NCI-H146 treated with DMSO at 0.1 percent for 48 hours (cell line): Measurements from ENCODE around the gene PLEKHO2.

Experiments
- DNase-seq: peaks from one replicate; lab custom pipeline; 2025; ENCODE audit not compliant: unreplicated experiment; lab: John Stamatoyannopoulos, UW

PLEKHO2 gene

DNA sequence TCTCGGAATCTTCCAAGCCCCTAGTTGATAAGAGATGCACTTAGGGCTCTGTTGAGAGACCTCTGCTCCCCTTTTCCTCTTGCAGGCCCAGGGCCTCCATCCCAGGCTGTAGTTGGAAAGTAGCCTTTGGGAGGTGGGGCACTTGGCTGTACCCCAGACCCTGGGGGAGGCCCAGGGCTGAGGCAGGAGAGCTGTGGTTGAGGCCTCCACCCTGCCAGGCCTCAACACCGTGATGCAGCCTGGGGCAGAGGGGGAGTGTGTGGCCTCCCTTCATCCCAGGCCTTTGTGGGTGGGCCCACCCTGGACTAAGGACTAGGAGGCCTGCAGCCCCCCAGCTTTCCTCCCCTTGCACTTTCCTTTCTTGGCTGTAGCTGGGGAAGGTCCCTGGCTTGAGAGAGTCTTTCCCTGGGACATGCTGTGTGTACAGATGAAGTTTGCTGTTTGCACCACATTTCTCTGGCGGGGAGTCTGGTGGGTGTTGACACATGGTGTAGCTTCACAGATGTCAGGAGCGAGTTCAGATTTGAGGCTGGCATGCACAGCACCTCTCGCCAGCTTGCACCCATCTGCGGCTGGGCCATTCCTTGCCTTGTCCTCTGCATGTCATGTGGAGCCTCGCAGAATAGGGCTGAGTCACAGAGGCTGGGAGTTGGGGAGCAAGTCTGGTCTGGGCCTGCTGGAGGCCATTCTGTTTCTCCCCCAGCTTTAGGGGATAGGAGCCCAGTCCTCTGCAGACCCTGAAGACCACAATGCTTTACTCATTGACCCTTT, 13.7 kb downstream of the PLEKHO2 start:
- DNase-seq: no peak

DNA sequence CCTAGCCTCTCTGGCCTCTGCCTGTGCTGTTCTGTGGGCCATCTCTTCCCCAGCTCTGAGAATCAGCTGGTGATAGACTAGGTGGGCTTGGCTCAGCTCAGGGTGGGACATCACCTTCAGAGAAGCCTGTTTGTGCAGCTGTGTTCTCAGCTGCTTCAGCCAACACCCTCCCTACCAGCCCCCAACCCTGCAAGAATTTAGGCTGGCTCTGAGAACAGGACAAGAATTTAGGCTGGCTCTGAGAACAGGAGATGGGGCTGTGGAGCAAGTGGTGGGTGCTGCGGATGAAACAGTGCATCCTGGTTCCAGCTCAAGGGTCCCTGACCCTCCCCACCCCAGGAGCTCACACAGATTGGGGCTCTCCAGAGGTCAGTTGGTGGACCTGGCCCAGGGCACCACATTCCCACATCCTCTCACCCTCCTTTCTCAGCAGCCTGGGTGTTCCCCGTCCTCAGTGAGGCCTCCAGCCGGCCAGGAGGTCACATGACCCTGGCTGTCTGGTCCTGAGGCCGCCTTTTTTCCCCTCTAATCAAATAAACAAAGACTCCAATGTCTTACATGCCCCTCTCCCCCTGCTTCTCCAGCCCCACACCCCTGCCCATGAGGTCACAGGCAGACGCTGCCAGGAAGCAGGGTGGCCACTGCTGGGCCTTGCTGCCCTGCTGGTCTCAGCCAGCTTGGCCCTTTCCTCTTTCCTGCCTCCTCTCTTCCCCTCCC, 14.9 kb downstream of the PLEKHO2 start:
- no peak for DNase-seq

DNA sequence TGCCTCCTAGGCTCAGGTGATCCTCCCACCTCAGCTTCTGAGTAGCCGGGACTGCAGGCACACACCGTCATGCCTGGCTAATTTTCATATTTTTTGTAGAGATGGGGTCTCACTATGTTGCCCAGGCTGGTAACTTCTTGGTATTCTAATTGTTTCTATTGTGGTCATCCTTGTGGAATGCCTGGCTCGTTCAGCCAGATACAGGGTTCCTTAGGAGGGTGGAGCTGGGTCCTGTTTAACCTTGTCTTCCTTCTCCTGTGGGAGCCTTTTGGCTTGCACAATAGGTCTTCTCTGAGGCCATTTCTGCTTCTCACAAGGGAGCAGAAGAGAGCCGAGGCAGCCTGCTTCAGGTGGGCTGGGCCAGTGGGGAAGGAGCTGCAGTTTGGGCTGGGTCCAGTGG, 15.7 kb downstream of the PLEKHO2 start:
- no peak for DNase-seq

DNA sequence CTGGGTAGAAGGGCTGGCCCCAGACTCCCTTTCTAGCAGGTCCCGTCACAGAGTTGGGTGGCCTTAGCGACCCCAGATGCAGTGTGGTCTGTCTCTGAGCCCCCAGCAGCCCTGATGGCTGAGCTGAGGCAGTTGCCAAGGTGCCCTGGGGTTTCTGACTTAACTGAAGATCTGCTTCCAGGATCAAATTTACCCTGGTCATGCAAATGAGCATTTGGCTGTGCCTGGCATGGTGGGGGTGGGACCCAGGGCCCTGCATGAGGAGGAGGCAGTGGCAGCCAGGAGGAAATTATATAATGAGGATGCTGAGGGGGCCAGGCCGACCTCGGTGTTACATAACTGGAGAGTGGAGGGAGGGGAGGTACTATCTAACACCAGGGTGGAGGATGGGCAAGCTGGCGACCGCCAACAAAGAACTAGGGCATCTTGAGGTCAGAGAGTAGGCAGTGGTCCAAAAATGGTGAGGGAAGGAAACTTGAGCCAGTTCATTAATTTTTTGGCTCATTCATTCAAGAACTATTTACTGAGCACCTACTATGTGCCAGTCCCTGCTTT, 16.4 kb downstream of the PLEKHO2 start:
- no peak for DNase-seq

DNA sequence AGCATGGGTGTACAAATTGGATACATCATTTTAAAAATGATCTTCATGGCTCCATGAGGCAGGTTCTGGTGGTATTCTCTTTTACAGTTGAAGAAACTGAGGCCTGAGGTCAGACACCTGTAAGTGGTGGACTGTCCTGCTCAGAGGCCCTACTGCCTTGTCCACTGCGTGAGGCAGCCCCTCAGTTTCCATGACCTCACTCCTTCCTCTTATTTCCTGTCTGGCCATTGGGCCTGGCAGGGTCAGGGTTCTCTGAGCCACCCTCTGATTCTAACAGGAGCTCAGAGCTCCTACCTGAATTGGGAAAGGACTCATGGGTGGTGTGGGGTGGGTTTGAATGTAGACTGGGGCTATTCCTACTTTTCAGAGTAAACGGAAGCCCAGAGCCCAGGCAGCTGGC, 17.5 kb downstream of the PLEKHO2 start:
- DNase-seq: no peak

DNA sequence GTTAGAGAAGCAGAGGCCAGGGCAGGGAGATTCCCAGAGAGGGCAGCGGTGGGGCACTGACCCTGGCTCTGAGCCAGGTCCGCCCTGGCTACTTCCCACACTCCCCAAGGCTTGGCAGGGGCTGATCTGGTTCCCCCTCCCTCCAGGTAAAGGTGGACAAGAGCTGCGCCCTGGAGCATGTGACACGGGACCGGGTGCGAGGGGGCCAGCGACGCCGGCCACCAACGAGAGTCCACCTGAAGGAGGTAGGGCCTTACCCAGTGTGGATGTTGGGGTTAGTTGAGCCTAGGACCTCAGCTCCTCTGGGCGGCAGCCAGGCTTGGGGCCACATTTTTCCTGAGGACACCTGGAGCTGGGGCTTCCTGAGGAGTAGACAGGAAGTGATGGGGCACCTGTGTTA, 19.6 kb downstream of the PLEKHO2 start:
- DNase-seq: no peak

DNA sequence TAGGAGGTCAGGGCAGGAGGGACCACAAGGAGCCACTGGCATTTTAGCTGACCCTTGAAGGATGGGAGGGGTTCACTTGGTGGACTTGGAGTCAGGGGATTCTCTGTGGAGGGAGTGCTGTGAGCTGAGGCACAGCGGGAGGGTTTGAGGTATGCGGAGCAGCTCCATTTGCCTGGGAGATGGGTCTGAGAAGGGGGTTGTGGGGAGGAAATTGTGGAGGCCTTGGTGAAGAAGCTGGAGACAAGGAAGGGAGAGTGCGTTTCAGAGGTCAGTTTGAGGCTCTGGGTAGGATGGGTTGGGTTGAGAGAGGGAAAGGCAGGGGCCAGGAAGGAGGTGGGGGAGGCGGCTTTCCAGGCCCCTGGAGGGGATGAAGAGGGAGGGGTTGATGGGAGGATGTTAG, 20.2 kb downstream of the PLEKHO2 start:
- DNase-seq: no peak

DNA sequence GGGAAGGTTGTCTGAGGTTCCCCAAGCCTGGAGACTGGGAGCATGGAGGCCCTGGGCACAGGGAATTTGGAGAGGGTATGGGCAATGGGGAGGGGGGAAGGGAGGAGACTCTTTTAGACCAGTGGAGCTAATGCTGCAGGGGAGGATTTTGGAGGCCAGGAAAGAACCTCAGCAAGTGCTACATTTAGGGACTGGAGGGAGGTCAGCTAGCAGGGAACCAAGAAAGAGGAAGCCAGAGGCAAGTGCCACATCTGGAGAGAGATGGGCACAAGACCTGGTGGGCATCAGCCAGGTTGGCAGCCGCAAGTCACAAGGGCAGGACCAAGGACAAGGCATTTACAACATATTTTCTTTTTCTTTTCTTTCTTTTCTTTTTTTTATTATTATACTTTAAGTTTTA, 20.7 kb downstream of the PLEKHO2 start:
- DNase-seq: no peak

DNA sequence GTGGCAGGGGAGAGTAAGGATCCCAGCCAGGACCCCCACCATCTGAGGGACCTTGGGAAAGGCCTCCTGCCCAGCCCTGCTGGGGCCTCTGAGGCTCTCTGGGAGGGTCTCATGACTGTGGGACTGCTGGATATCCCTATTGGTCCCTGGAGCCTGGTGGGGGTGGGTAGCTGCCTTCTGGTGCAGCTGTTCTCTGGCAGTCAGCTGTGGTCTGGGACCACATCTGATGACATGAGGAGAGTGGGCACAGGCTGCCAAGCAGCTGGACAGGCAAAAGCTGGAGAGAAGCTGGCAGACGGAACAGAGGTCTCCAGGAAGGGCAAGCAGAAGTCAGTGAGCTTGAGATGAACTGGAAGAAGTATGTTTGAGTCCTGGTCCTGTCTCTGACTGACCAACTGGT, 22.4 kb downstream of the PLEKHO2 start:
- no peak for DNase-seq

DNA sequence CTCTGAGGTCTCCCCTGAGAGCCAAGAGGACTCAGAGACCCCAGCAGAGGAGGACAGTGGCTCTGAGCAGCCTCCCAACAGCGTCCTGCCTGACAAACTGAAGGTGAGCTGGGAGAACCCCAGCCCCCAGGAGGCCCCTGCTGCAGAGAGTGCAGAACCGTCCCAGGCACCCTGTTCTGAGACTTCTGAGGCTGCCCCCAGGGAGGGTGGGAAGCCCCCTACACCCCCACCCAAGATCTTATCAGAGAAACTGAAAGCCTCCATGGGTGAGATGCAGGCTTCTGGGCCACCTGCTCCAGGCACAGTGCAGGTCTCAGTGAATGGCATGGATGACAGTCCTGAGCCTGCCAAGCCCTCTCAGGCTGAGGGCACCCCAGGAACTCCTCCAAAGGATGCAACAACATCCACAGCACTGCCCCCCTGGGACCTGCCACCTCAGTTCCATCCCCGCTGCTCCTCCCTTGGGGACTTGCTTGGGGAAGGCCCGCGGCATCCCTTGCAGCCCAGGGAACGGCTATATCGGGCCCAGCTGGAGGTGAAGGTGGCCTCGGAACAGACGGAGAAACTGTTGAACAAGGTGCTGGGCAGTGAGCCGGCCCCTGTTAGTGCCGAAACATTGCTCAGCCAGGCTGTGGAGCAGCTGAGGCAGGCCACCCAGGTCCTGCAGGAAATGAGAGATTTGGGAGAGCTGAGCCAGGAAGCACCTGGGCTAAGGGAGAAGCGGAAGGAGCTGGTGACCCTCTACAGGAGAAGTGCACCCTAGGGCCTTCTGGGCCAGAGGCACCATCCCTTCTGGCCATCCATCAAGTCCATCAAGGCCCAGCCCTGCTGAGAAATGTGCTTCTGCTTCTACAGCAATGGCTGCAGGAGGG, 23.6 kb downstream of the PLEKHO2 start:
- no peak for DNase-seq

DNA sequence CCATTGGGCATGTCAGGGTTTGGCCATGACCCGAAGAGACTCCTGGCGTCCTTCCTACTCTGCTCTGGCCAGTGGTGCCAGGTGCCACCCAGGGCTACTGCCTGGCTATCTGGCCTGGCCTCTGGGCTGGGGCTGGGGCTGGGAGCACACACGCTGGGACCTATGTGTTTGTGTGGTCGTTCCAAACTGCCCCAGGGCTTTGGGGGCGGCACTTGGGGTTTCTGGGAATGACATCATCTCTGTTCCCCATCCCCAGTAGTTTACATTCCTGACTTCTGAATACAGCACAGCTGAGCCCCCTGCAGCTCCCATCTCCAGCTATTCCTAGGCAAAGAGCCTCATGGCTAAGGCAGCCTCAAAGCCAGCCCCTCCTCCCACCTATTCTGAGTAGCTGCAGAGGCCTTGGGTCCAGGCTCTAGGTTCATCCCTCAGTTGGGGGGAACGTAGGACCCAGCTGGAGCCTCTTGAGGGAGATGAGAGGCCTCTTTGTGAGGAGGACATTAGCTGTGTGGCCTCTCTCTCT, 24.3 kb downstream of the PLEKHO2 start:
- no peak for DNase-seq

DNA sequence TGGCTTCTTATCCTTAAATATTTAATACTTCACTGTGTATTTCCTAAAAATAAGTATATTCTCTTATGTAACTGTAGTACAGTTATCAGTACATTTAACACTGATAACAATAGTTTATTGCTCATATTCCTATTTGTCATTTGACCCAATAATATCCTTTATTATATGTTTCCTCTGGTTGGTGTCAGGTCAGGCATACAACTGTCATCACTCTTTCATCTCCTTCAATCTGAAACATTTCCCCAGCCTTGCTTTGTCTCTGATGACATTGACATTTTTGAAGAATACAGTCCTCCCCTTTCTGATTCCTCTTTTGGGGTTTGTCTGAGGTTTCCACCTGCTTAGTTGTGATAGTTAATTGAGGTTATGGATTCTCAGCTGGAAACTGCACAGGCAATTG, 27.8 kb downstream of the PLEKHO2 start:
- no peak for DNase-seq

DNA sequence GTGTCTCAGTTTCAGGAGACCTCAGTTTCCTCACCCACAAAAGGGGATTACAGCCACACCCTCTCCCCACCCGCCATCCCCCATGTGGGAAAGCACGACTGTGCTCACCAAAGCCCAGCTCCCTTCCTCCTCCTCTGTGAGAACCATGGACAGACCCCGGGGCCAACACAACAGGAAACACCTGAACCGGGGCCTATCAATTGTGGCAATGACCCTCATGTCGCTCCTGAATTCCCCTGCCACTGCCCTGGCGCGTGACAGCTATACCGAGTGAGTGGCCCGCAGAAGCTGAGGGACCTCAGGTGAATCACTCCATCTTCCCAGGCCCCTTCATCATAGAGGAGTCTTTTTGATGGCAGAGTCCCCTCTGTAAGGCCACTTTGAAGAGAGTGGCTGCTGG, 28.6 kb downstream of the PLEKHO2 start:
- DNase-seq: no peak

DNA sequence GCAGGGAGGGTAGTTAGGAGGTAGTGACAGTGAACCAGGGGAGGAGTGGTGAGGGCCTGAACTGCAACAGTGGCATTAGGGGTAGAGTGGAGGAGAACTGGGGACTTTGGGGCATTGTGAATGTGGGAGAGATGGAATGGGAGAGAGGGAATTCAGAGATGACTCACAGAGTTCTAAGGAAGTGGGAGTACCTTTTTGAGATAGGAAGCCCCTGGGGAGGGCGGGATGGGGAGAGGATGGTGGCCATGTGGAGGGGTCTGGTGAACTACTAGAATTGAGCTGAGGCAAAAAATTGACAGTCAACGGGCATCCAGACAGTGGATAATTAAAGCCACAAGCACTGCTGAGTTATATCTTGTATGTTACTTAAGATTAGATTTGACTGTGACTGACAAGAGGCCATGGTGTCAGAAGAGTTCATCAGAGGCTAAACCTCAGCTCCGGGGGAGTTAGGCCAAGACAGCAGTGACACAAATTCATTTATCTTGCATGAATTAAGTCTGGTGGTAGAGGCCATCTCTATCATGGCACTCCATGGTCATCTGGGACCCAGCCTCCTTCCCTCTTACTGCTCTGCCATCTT, 34.0 kb downstream of the PLEKHO2 start:
- no peak for DNase-seq

DNA sequence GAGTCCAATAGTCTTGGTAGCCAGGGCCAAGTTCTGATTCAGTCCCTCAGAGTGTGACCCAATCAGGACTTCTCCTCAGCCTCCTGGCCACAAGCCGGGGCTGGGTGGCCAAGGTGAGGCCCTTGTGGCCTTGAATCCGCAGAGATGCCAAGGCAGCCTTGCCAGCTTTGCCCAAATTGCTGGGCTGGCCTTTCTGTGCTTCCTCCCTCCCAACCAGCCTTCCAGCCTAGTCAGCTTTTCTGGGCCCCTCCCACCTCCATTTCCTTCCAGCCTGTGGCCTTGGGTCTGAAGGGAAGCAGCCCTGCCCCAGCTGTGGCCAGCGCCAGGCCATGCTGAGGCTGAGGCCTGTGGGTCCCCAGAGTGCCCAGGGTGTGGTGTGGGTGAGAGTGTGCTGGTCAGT, 35.7 kb downstream of the PLEKHO2 start:
- DNase-seq: no peak

DNA sequence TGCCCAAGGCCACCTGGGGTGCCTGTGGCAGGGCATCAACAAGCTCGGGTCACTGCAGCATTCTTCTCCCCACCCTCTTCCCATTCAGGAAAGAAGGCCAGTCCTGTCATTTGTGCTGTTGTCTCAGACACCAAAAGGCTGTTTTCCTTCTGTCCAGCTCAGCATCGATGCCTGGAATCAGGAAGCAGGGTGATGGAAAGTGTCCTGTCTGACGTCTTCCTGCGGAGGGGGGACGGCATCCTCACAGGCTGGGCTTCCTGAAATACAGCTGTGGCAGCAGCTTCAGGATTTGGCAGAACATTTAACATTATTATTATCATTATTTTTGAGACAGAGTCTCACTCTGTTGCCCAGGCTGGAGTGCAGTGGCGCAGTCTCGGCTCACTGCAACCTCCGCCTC, 37.0 kb downstream of the PLEKHO2 start:
- DNase-seq: no peak

DNA sequence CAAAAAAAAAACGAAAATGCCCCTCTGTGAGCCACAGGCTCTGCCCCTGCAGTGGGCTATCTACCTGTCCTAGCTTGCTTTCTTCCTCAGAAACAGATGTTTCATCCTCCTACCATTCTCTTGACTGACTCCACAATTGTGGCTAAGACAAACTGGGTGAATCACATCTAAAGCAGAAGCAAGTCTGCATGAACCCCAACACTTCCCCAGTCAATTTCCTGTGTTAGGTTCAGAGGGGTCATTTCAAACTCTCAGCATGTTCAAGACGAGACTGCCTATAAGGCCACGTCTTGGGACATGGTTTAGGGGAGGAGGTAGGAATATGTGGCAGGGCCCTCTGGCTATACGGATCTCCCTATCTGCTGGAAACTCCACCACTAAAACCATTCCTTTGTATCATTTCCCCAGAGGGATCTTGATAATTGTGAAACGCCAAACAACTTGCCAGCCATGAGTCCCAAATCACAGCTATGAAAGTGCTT, 41.4 kb downstream of the PLEKHO2 start:
- no peak for DNase-seq

DNA sequence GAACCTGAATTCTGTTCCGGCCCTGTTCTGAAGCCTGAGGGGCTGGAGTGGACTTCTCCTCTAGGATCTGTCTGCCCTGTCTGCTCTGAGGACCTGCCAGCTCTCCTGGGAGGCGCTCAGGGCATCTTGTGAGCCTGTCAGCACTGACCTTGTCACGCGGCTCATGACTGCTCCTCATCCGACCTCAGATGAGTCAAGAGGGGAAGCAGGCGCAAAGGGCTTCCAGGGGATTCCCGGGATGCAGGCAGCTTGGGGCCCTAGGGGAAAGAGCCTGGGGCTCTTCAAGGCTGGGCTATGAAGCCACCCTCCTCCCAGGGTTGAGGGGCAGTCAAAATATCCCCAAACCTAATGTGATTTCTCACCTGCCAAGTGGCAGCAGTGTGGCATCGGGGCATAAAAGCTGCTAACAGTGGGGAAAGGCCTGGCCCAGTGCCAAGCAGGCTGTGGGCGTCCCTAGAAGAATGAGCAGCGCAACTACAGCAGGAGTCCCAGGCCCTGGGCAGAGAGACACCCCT, 42.3 kb downstream of the PLEKHO2 start:
- no peak for DNase-seq

DNA sequence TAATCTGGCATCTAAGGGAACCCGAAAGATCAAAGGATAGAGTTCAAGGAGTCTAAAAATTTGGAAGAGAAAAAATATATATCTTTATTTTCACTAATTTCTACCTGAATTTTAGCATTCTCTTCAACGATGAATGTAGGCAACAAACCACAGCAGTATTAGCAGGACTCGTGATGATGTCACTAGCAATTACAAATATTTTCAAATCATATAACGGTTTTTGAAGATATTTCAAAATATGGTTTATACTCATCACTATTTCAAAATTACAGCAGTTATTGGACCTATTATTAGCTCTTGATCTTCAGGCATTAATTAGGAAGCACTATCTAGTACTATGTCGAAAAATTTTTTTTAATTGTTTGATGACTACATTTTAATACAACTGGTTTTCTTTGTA, 43.0 kb downstream of the PLEKHO2 start:
- DNase-seq: no peak

DNA sequence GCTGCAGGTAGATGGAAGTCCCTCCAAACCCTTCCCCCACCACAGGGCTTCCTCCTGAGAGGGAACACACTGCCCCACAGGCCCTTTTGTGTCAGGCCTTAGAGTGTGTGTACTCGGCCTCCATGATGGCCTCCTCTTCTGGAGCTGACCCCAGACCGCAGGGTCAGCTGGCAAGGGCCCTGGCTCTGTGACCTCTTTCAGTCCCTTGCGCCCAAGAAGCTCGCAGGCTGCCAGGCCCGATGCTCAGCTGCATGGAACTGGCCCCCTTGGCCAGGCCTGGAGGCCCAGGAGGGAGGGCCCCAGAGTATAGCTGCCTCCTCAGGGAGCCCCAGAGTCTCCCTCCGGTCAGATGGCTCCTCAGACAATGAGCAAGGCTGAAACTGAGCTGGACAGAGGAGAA, 46.6 kb downstream of the PLEKHO2 start:
- DNase-seq: no peak

DNA sequence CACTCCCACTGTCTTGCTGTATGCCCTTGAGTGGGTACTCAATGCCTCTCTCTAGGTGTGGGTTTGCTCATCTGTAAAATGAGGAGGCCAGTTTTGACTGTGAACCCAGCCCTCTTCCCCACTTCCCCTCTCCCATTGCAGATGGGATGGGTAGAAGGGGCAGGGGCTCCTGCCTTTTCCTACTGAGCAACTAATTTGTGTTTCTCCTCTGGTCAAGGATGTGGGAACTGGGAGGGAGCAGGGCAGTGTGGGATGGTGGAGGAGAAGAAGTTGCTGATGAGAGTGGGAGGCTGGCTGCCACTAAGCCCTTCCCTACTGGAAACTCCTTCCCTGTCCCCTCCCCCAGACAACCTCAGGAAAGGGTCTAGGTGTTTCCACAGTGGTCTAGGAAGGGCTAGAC, 49.8 kb downstream of the PLEKHO2 start:
- DNase-seq: no peak
